Activated T-cell treated with anti-CD3 and anti-CD28 coated beads, Interleukin-2, amount 50 U/mL, for 24 hours (primary cell): Measurements from ENCODE around the gene GNPAT.
"Not testable (repeated sequence)": the region's sequence is repeated elsewhere in the genome, so short reads cannot be mapped to it uniquely, and the experiment has no call there.

Source experiments
- DNase-seq: peaks from one replicate; pipeline ENCODE4 v3.0.0-alpha.2; 2020
- H3K27ac Mint-ChIP-seq: 2 replicates; pipeline ENCODE4 v1.8.0; 2020; ENCODE audit warnings: mild to moderate bottlenecking, mixed read lengths
- H3K27me3 Mint-ChIP-seq: 2 replicates; pipeline ENCODE4 v1.8.0; 2020; ENCODE audit warnings: mixed read lengths
- H3K36me3 Mint-ChIP-seq: 2 replicates; pipeline ENCODE4 v1.8.0; 2020; ENCODE audit warnings: low read depth, mixed read lengths
- H3K4me1 Mint-ChIP-seq: 2 replicates; pipeline ENCODE4 v1.8.0; 2020; ENCODE audit warnings: low read depth, mixed read lengths
- H3K4me3 Mint-ChIP-seq: 2 replicates; pipeline ENCODE4 v1.8.0; 2020; ENCODE audit warnings: mild to moderate bottlenecking, moderate library complexity, mixed read lengths
- H3K9me3 Mint-ChIP-seq: 2 replicates; pipeline ENCODE4 v1.8.0; 2020; ENCODE audit warnings: mixed read lengths

The GNPAT gene

DNA sequence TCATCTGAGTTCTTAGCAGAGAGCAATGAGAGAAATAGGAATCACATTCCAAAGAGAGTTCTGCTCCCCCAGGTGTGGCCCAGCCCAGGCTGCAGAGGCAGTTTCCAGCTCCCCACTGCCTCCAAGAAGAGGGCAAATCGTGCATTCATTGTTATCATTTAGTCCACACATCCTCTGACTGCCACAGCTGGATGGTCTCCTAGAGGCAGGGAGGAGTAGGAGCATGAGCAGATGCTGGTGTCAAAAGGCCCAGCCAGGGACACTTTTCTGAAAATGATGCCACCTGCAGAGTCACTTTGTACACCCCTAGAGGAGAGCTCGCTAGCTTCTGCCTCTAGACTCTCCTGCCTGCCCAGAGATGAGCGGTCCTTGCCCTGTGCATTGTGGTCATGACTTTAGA, 33.6 kb upstream of the GNPAT start:
- no peak for DNase-seq
- no peak overlapping the region for H3K27ac Mint-ChIP-seq
- H3K36me3 Mint-ChIP-seq, result no peaks in the 10 kb centered on the region
- no peaks in the 10 kb centered on the region for H3K9me3 Mint-ChIP-seq
- peaks cover 9% of the 10 kb centered on the region for H3K4me1 Mint-ChIP-seq
- no peaks in the 10 kb centered on the region for H3K27me3 Mint-ChIP-seq
- H3K4me3 Mint-ChIP-seq, result no peak overlapping the region

- Mint-ChIP-seq H3K9me3 (no peaks in the 10 kb centered on the region), H3K27me3 (no peaks in the 10 kb centered on the region), H3K4me3 (no peak overlapping the region), H3K36me3 (no peaks in the 10 kb centered on the region), H3K27ac (no peak overlapping the region), H3K4me1 (peaks cover 9% of the 10 kb centered on the region)
- no peak for DNase-seq
Observed at GRCh38 chr1:231208980-231209379, 32.0 kb upstream of the GNPAT start.

DNA sequence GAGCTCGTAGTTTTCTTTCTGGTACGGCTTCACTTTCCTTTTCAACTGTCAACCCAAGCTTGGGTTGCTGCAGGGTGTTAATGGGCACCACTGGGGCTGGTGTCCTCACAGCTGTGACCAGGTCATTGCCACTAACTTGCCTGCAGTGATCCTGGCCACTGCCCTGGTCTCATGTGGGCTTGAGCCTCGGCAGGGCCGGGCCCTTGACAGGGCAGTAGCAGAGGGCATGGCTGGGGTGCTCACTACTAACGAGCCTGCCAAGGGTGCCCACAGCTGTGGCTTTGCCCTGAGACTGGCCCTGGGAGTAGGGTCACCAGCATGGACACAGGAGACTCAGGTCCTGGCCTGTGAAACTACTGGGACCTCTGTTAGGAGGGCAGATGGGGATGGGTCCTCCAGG, 31.5 kb upstream of the GNPAT start:
- DNase-seq, result no peak
- Mint-ChIP-seq H3K36me3 (no peaks in the 10 kb centered on the region), H3K27ac (no peak overlapping the region), H3K4me3 (no peak overlapping the region), H3K4me1 (peaks cover 9% of the 10 kb centered on the region), H3K27me3 (no peaks in the 10 kb centered on the region), H3K9me3 (no peaks in the 10 kb centered on the region)

DNA sequence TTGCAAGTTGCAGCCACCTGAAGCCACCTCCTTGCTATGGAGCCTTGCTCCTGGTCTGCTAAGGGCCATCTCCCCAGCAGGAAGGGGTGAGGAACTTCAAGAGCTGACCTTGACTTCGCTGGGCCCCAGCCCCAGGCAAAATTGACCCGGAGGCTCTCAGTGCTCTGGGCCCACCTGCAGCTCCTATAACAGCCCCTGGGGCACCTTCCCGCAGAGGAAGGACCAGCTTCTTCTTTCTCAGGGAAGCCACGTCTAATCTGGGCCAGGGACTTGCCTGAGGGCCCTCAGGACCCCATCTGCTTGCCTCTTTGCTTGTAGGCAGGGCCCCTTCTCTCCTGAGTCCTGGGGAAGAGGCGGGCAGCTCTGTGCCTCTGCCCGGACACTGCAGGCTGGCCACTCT, 30.9 kb upstream of the GNPAT start:
- no peak for DNase-seq
- H3K27ac Mint-ChIP-seq, result no peak overlapping the region

GRCh38 chr1:231211005-231211857, 29.8 kb upstream of the GNPAT start:
- H3K9me3 Mint-ChIP-seq, result no peaks in the 10 kb centered on the region
- H3K36me3 Mint-ChIP-seq, result no peaks in the 10 kb centered on the region
- peak overlapping the region; percentile 90 for H3K27ac Mint-ChIP-seq
- no peaks in the 10 kb centered on the region for H3K27me3 Mint-ChIP-seq
- peak; percentile 96 for DNase-seq
- peak overlapping the region; percentile 77 for H3K4me3 Mint-ChIP-seq
- peaks cover 20% of the 10 kb centered on the region for H3K4me1 Mint-ChIP-seq

More for the DNA sequence above, 30.9 kb upstream of the GNPAT start:
- H3K4me1 Mint-ChIP-seq, result peaks cover 13% of the 10 kb centered on the region
- no peaks in the 10 kb centered on the region for H3K27me3 Mint-ChIP-seq
- H3K36me3 Mint-ChIP-seq, result no peaks in the 10 kb centered on the region
- H3K9me3 Mint-ChIP-seq, result no peaks in the 10 kb centered on the region
- no peak overlapping the region for H3K4me3 Mint-ChIP-seq

GRCh38 chr1:231212301-231212700, 28.7 kb upstream of the GNPAT start:
- H3K4me3 Mint-ChIP-seq, H3K27ac Mint-ChIP-seq: not testable (repeated sequence)

DNA sequence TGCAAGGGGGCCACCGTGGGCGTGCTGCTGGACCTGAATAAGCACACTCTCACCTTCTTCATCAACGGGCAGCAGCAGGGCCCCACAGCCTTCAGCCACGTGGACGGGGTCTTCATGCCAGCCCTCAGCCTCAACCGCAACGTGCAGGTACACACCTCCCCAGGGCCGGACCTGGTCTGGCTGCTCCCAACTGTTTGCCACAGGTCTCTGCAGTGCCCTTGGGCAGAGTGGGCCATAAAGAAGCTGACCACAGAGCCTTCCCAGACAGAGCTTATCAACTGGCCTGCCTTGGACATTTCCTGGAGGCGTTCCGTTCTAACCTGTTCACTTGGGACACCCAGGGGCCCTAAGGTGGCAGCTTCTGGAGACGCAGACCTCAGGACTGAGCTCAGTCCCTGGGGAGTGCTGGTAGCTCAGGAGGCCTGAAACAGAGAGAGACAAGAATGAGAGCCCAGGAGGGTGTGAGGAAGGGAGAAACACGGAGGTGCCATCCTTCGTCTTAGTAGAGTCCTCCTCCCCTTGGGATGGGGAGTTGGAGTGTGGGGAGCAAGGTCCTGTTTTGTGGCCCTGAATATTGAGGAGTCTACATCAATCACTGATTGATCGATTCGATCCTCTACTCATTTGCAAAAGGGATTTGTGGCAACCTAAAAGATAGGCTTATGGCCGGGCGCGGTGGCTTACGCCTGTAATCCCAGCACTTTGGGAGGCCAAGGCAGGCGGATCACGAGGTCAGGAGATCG, 27.0 kb upstream of the GNPAT start:
- Mint-ChIP-seq H3K27ac (no peak overlapping the region), H3K4me1 (peaks cover 20% of the 10 kb centered on the region), H3K36me3 (no peaks in the 10 kb centered on the region), H3K27me3 (no peaks in the 10 kb centered on the region), H3K9me3 (no peaks in the 10 kb centered on the region), H3K4me3 (no peak overlapping the region)
- no peak for DNase-seq

More at GRCh38 chr1:231212301-231212700, 28.7 kb upstream of the GNPAT start:
- H3K27me3 Mint-ChIP-seq, H3K36me3 Mint-ChIP-seq, DNase-seq, H3K9me3 Mint-ChIP-seq: not testable (repeated sequence)
- H3K4me1 Mint-ChIP-seq, result peaks cover 20% of the 10 kb centered on the region

- Mint-ChIP-seq H3K27me3 (no peaks in the 10 kb centered on the region), H3K27ac (no peak overlapping the region), H3K4me1 (peaks cover 20% of the 10 kb centered on the region), H3K4me3 (no peak overlapping the region), H3K36me3 (no peaks in the 10 kb centered on the region), H3K9me3 (no peaks in the 10 kb centered on the region)
- DNase-seq, result no peak
Observed at GRCh38 chr1:231214918-231215680, 25.9 kb upstream of the GNPAT start.

GRCh38 chr1:231215681-231216385, 25.2 kb upstream of the GNPAT start:
- Mint-ChIP-seq H3K4me3 (no peak overlapping the region), H3K4me1 (peaks cover 20% of the 10 kb centered on the region), H3K9me3 (no peaks in the 10 kb centered on the region), H3K36me3 (no peaks in the 10 kb centered on the region), H3K27ac (no peak overlapping the region), H3K27me3 (no peaks in the 10 kb centered on the region)
- no peak for DNase-seq

- no peak overlapping the region for H3K27ac Mint-ChIP-seq
- no peaks in the 10 kb centered on the region for H3K9me3 Mint-ChIP-seq
- peaks cover 15% of the 10 kb centered on the region for H3K4me1 Mint-ChIP-seq
- no peaks in the 10 kb centered on the region for H3K27me3 Mint-ChIP-seq
- no peak overlapping the region for H3K4me3 Mint-ChIP-seq
- peaks cover 4% of the 10 kb centered on the region for H3K36me3 Mint-ChIP-seq
- no peak for DNase-seq
Observed at GRCh38 chr1:231216498-231216897, 24.5 kb upstream of the GNPAT start.

DNA sequence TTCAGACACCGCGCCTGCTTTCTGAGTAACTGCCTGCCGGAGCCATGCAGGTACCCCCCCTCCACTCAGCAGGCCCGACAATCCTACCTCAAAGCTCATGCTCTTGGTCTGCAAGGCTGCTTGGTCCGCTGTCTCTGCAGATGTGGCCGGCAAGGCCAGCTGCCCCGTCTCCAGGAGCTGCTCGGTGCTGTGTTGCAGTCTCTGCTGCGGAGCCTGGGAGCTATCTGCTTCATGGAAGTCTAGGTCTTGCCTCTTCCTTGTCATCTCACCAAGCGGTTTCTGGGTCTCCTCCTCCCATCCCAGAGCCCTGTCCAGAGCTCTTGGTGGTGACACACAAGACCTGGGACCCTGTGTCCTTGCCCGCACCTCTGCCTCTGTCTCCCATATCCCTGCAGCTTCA, 24.0 kb upstream of the GNPAT start:
- Mint-ChIP-seq H3K27me3 (no peaks in the 10 kb centered on the region), H3K27ac (no peak overlapping the region), H3K9me3 (no peaks in the 10 kb centered on the region), H3K4me1 (peaks cover 11% of the 10 kb centered on the region), H3K4me3 (no peak overlapping the region), H3K36me3 (peaks cover 7% of the 10 kb centered on the region)
- no peak for DNase-seq

DNA sequence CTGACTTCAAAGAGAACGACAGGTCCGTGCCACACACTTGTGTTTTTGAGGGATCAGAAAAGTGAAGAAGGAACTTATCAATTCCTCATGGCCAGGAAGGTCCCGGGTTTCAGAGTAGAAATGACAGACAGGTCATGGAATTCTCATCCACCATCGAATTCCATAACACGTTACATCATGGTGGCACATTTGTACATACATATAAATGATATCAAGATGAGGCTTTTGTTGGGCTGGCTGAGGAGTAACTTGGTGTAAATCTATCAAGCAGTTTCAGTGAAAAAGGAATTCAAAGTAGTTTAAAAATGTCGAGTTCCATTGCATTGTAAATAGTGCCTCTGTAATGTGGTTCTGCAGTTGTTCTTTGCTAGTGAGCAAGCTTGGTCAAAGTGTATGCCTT, 22.9 kb upstream of the GNPAT start:
- no peak for DNase-seq
- Mint-ChIP-seq H3K36me3 (peaks cover 12% of the 10 kb centered on the region), H3K27ac (no peak overlapping the region), H3K4me3 (no peak overlapping the region), H3K9me3 (no peaks in the 10 kb centered on the region), H3K4me1 (peaks cover 11% of the 10 kb centered on the region), H3K27me3 (no peaks in the 10 kb centered on the region)

- no peak for DNase-seq
- Mint-ChIP-seq H3K4me3 (no peak overlapping the region), H3K36me3 (peaks cover 24% of the 10 kb centered on the region), H3K27me3 (no peaks in the 10 kb centered on the region), H3K9me3 (no peaks in the 10 kb centered on the region), H3K4me1 (peaks cover 11% of the 10 kb centered on the region), H3K27ac (no peak overlapping the region)
Observed at GRCh38 chr1:231219422-231220401, 21.3 kb upstream of the GNPAT start.
